ENCODE results near the gene RHBDD1.

Gene RHBDD1

GRCh38 chr2:226875438-226876225 is 39.8 kb downstream of the RHBDD1 start:
- in situ Hi-C loops (cut with MboI; ENCODE audit: low sequenced_read_pairs): no loop called here

GRCh38 chr2:226877491-226877890 is 41.6 kb downstream of the RHBDD1 start:
- in situ Hi-C loops (cut with MboI; ENCODE audit: low sequenced_read_pairs): no loop called here

- in situ Hi-C loops (cut with MboI; ENCODE audit: low sequenced_read_pairs): no loop called here
These were observed 45.4 kb downstream of the RHBDD1 start for GRCh38 chr2:226881287-226881686.

- in situ Hi-C loops (cut with MboI; ENCODE audit: low sequenced_read_pairs): no loop called here
These were observed 46.8 kb downstream of the RHBDD1 start for GRCh38 chr2:226882606-226883005.

- in situ Hi-C loops (cut with MboI; ENCODE audit: low sequenced_read_pairs): no loop called here
These were observed 47.5 kb downstream of the RHBDD1 start for GRCh38 chr2:226883296-226883795.

- in situ Hi-C loops (cut with MboI; ENCODE audit: low sequenced_read_pairs): no loop called here
These were observed 48.3 kb downstream of the RHBDD1 start for GRCh38 chr2:226884166-226884565.

GRCh38 chr2:226885769-226886435 is 50.0 kb downstream of the RHBDD1 start:
- in situ Hi-C loops (cut with MboI; ENCODE audit: low sequenced_read_pairs): no loop called here

- in situ Hi-C loops (cut with MboI; ENCODE audit: low sequenced_read_pairs): no loop called here
These were observed 52.1 kb downstream of the RHBDD1 start for GRCh38 chr2:226887940-226888339.

- in situ Hi-C loops (cut with MboI; ENCODE audit: low sequenced_read_pairs): no loop called here
These were observed 52.6 kb downstream of the RHBDD1 start for GRCh38 chr2:226888378-226888965.

GRCh38 chr2:226888971-226889370 is 53.1 kb downstream of the RHBDD1 start:
- in situ Hi-C loops (cut with MboI; ENCODE audit: low sequenced_read_pairs): no loop called here

- in situ Hi-C loops (cut with MboI; ENCODE audit: low sequenced_read_pairs): no loop called here
These were observed 54.4 kb downstream of the RHBDD1 start for GRCh38 chr2:226890286-226890685.

- in situ Hi-C loops (cut with MboI; ENCODE audit: low sequenced_read_pairs): no loop called here
These were observed 56.1 kb downstream of the RHBDD1 start for GRCh38 chr2:226891780-226892590.

- in situ Hi-C loops (cut with MboI; ENCODE audit: low sequenced_read_pairs): no loop called here
These were observed 56.9 kb downstream of the RHBDD1 start for GRCh38 chr2:226892729-226893128.

- in situ Hi-C loops (cut with MboI; ENCODE audit: low sequenced_read_pairs): no loop called here
These were observed 57.4 kb downstream of the RHBDD1 start for GRCh38 chr2:226893216-226893615.

GRCh38 chr2:226894752-226895151 is 58.9 kb downstream of the RHBDD1 start:
- in situ Hi-C loops (cut with MboI; ENCODE audit: low sequenced_read_pairs): no loop called here

- in situ Hi-C loops (cut with MboI; ENCODE audit: low sequenced_read_pairs): no loop called here
These were observed 59.7 kb downstream of the RHBDD1 start for GRCh38 chr2:226895579-226895978.

- in situ Hi-C loops (cut with MboI; ENCODE audit: low sequenced_read_pairs): no loop called here
These were observed 62.3 kb downstream of the RHBDD1 start for GRCh38 chr2:226898121-226898520.

- in situ Hi-C loops (cut with MboI; ENCODE audit: low sequenced_read_pairs): no loop called here
These were observed 63.0 kb downstream of the RHBDD1 start for GRCh38 chr2:226898897-226899296.

GRCh38 chr2:226902041-226902966 is 66.5 kb downstream of the RHBDD1 start:
- in situ Hi-C loops (cut with MboI; ENCODE audit: low sequenced_read_pairs): no loop called here

GRCh38 chr2:226903179-226903578 is 67.3 kb downstream of the RHBDD1 start:
- in situ Hi-C loops (cut with MboI; ENCODE audit: low sequenced_read_pairs): no loop called here

Data from HL-60/S4 treated with retinoic acid at 250 ng/mL for 4 days and 3 days (cell line).